Endothelial cell (in vitro differentiated cells): ENCODE data around the gene SART3. TPM values are rescaled to one million over a fixed set of nuclear protein-coding genes. Genes with fewer than 3 reads are reported as not detected.

Experiments
- DNase-seq: peaks from one replicate; pipeline ENCODE4 v3.0.0; 2021; ENCODE audit warnings: low spot score
- H3K27ac Mint-ChIP-seq: one replicate; pipeline ENCODE4 v1.8.0; 2021; ENCODE audit warnings: mixed read lengths, inconsistent platforms; ENCODE audit not compliant: unreplicated experiment
- H3K27me3 Mint-ChIP-seq: one replicate; pipeline ENCODE4 v1.8.0; 2021; ENCODE audit warnings: mild to moderate bottlenecking, moderate library complexity, mixed read lengths, inconsistent platforms; ENCODE audit not compliant: unreplicated experiment
- H3K36me3 Mint-ChIP-seq: one replicate; pipeline ENCODE4 v1.8.0; 2021; ENCODE audit warnings: mild to moderate bottlenecking, low read depth, mixed read lengths, inconsistent platforms; ENCODE audit not compliant: unreplicated experiment
- H3K4me1 Mint-ChIP-seq: one replicate; pipeline ENCODE4 v1.8.0; 2021; ENCODE audit warnings: mild to moderate bottlenecking, mixed read lengths, inconsistent platforms; ENCODE audit not compliant: unreplicated experiment
- H3K4me3 Mint-ChIP-seq: one replicate; pipeline ENCODE4 v1.8.0; 2021; ENCODE audit warnings: mild to moderate bottlenecking, mixed read lengths, inconsistent platforms; ENCODE audit not compliant: unreplicated experiment
- H3K9me3 Mint-ChIP-seq: one replicate; pipeline ENCODE4 v1.8.0; 2021; ENCODE audit warnings: mixed read lengths, inconsistent platforms; ENCODE audit not compliant: unreplicated experiment
- total RNA-seq: library from RNA; stranded (reverse); fragmentation: NEBNext Ultra II Directional; extraction: Animal tissue kit (Norgen Biotek cat#: 25700); gene quantifications from one replicate; pipeline ENCODE4 v1.2.1, GENCODE V29; 2021; ENCODE audit not compliant: unreplicated experiment
- TF ChIP-seq, protein P1 (sequence below): fragments of 200-600 bp; sonication (generic); IDR thresholded peaks from one replicate; pipeline ENCODE4 v1.5.0; 2021; ENCODE audit warnings: antibody characterized with exemption; ENCODE audit not compliant: unreplicated experiment

Gene SART3
- total RNA-seq, 1 donor from 2014 or later = 67.8 TPM

DNA sequence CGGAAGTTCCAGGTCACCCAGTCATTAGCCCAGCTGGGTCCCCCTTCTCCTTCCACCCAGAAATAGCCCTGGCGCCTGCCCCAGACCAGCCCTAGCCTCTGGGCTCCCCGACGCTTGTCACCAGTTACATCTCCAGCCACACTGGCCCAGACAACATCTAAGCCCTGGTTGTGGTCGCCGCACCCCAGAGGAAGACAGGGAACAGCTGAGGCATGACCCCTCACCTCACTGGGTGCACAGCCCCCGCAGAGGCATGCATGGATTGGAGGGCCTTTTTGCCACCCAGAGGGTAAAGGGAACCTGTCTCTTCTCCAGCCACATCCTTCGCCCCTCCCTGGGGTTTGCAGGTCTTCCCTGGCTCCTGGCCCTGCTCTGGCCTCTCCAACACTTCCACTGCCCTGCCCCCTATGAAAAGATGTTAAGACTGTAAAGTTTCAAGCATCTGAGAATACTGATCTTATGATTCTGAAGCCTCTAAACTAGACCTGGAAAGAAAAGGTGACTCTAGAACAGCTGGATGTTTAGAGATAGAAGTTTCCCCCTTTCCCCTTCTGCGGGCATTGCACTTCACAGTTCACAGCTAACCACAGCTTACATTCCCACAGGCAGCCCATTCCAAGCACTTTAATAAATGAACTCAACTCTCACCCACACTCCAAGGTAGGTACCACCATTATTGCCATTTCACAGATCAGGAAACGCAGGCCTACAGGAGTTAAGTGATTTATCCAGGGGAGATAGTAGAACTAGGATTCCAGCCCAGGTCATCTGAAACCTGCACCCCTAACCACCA is 22.2 kb upstream of the SART3 start:
- no peak overlapping the region for H3K27ac Mint-ChIP-seq

DNA sequence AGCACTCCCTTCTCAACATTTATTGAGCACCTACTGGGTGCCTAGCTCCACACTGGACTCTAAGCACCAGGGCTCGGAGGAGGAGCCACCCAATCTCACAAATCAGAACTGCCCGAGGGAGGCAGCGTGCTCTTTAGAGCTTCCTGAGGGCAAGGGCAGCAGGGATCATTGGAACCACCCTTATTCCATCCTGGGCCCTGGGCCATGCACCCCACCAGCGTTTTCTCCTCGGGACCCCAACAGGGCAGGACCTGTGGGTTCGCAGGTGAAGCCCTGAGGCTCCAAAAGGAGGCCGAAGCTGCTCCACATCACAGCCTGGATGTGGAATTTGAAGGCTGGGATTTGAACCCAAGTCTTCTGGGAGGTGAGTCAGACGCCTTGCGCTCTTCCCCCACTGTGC is 21.5 kb upstream of the SART3 start:
- H3K4me3 Mint-ChIP-seq = no peak overlapping the region
- H3K27ac Mint-ChIP-seq = no peak overlapping the region
- TF ChIP-seq, protein P1, sequence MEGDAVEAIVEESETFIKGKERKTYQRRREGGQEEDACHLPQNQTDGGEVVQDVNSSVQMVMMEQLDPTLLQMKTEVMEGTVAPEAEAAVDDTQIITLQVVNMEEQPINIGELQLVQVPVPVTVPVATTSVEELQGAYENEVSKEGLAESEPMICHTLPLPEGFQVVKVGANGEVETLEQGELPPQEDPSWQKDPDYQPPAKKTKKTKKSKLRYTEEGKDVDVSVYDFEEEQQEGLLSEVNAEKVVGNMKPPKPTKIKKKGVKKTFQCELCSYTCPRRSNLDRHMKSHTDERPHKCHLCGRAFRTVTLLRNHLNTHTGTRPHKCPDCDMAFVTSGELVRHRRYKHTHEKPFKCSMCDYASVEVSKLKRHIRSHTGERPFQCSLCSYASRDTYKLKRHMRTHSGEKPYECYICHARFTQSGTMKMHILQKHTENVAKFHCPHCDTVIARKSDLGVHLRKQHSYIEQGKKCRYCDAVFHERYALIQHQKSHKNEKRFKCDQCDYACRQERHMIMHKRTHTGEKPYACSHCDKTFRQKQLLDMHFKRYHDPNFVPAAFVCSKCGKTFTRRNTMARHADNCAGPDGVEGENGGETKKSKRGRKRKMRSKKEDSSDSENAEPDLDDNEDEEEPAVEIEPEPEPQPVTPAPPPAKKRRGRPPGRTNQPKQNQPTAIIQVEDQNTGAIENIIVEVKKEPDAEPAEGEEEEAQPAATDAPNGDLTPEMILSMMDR = no peak

More for the DNA sequence above, 22.2 kb upstream of the SART3 start:
- Mint-ChIP-seq H3K9me3 (no peaks in the 10 kb centered on the region), H3K36me3 (peaks cover 11% of the 10 kb centered on the region), H3K27me3 (peaks cover 4% of the 10 kb centered on the region), H3K4me1 (peaks cover 9% of the 10 kb centered on the region), H3K4me3 (no peak overlapping the region)
- TF ChIP-seq, protein P1 = no peak
- DNase-seq = no peak

DNA sequence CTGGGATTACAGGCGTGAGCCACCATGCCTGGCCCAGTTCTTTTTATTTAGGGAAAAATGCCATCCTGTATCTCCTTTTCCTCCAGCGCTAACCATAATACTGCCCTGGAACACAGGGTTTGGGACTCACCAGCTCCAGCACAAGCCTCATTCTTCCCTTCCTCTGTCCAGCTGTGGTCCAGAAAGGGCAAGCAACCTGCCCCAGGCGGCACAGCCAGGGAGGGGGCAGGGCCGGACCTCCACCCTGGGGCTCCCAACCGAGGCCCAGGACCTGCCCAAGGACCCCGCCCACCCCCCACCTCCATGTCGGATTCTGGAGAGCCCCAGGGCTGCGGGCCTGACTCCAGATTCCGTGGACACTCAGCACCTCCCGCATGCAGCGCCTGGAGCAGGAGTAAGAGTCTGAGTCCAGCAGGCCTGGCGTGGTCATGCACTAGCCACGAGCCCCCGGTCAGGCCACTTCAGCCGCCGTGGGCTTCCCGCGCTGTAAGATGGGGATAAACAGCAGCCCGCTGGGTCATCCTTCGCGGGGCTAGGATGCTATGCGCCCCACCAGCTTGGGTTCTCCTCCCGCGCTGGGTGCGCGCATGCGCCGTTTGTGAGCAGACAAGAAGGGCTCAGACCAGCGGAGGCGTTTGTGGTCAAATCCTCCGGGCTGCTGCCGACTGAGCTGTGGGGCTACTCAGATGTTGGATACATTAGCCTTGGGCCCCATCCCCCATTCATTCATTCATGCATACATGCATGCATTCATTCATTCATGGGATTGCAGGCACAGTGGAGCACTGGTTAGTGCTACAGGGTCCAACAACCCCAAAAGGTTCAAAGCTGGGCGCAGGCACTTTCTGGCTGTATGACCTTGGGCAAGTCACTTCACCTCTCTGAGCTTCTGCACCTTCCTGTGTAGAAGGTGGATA is 20.6 kb upstream of the SART3 start:
- Mint-ChIP-seq H3K27ac (no peak overlapping the region), H3K4me1 (peaks cover 9% of the 10 kb centered on the region), H3K4me3 (no peak overlapping the region), H3K27me3 (peaks cover 3% of the 10 kb centered on the region), H3K36me3 (peaks cover 11% of the 10 kb centered on the region), H3K9me3 (no peaks in the 10 kb centered on the region)
- TF ChIP-seq, protein P1 = no peak
- DNase-seq = no peak

More for the DNA sequence above, 21.5 kb upstream of the SART3 start:
- no peak for DNase-seq
- Mint-ChIP-seq H3K4me1 (peaks cover 9% of the 10 kb centered on the region), H3K36me3 (peaks cover 11% of the 10 kb centered on the region), H3K9me3 (no peaks in the 10 kb centered on the region), H3K27me3 (peaks cover 3% of the 10 kb centered on the region)

DNA sequence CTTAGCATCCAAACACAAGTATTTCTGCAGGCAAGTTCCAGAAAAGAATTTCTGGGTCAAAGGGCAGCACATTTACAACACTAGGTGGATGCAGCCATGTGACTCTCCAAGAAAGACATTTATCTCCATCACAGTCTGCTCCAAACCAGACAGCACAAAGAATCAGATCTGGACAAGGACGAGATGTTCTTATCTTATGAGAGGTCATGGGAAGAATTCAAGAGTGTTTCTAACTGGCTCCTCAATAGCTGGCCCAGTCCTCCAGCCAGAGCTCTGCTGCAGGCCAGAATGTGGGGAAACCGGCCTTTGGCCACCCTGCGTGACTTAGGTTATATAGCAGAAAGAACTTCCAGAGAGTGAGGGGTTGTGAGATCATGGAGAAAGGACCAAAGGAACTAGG is 19.6 kb upstream of the SART3 start:
- Mint-ChIP-seq H3K27me3 (peaks cover 3% of the 10 kb centered on the region), H3K4me3 (no peak overlapping the region), H3K36me3 (peaks cover 11% of the 10 kb centered on the region), H3K9me3 (no peaks in the 10 kb centered on the region), H3K4me1 (peaks cover 9% of the 10 kb centered on the region), H3K27ac (no peak overlapping the region)
- TF ChIP-seq, protein P1 = no peak
- no peak for DNase-seq
